HCT116 (cell line): ENCODE measurements around the gene ZBTB6.

Experiments
- ELF1 ChIP-seq: IDR thresholded peaks from 2 replicates; pipeline ENCODE4 v1.6.1; 2012; ENCODE audit warnings: low read depth, borderline replicate concordance
- EZH2 ChIP-seq: fragments of 200-600 bp; sonication (generic); IDR thresholded peaks from 2 replicates; pipeline ENCODE4 v1.6.1; 2017; ENCODE audit warnings: antibody characterized with exemption, mixed run types
- EZH2phosphoT487 ChIP-seq: fragments of 200-600 bp; IDR thresholded peaks from 2 replicates; pipeline ENCODE4 v1.6.1; 2018; ENCODE audit warnings: antibody characterized with exemption, borderline replicate concordance
- FOSL1 ChIP-seq: IDR thresholded peaks from 2 replicates; pipeline ENCODE4 v1.6.1; 2012; ENCODE audit warnings: low read depth
- POLR2A ChIP-seq: IDR thresholded peaks from 2 replicates; pipeline ENCODE4 v1.7.0; 2011; ENCODE audit warnings: borderline replicate concordance; ENCODE audit not compliant: insufficient read depth, insufficient read length; ENCODE audit errors: extremely low read depth
- POLR2AphosphoS5 ChIP-seq: IDR thresholded peaks from 2 replicates; pipeline ENCODE4 v1.6.1; 2011; ENCODE audit warnings: mild to moderate bottlenecking, low read depth, low read length, moderate library complexity
- RAD21 ChIP-seq: IDR thresholded peaks from 2 replicates; pipeline ENCODE4 v1.6.1; 2012; ENCODE audit warnings: low read depth, mild to moderate bottlenecking
- SP1 ChIP-seq: IDR thresholded peaks from 2 replicates; pipeline ENCODE4 v1.6.1; 2012; ENCODE audit warnings: low read depth
- TF ChIP-seq, protein P1 (sequence below), 3 experiments: fragments of 200-600 bp in 1 of 3; sonication (generic) in 1 of 3; IDR thresholded peaks in 2 of 3; conservative IDR thresholded peaks in 1 of 3; 2 replicates each; pipeline ENCODE4 v1.5.1; 2012 to 2017; ENCODE audit warnings: low read depth in 2 of 3, low read length in 2 of 3, antibody characterized with exemption in 1 of 3, borderline replicate concordance in 1 of 3, control low read depth in 1 of 3, mild to moderate bottlenecking in 1 of 3, mixed read lengths in 1 of 3, mixed run types in 1 of 3, moderate library complexity in 1 of 3; ENCODE audit not compliant: insufficient read depth in 1 of 3

DNA sequence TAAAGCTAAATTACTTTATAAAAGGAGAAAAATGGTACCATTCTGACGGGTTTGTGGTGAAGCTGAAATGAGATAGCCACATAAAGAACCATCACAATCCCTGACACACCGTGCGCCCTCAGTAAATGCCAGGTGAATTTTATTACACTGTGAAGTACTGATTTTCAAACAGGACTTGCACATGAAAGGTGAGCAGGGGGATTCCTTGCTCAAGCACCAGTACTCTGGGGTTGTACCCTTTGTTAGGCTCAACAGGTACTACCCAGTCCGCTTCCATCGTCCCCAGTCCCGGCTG, 27.3 kb upstream of the ZBTB6 start:
- TF ChIP-seq, protein P1, sequence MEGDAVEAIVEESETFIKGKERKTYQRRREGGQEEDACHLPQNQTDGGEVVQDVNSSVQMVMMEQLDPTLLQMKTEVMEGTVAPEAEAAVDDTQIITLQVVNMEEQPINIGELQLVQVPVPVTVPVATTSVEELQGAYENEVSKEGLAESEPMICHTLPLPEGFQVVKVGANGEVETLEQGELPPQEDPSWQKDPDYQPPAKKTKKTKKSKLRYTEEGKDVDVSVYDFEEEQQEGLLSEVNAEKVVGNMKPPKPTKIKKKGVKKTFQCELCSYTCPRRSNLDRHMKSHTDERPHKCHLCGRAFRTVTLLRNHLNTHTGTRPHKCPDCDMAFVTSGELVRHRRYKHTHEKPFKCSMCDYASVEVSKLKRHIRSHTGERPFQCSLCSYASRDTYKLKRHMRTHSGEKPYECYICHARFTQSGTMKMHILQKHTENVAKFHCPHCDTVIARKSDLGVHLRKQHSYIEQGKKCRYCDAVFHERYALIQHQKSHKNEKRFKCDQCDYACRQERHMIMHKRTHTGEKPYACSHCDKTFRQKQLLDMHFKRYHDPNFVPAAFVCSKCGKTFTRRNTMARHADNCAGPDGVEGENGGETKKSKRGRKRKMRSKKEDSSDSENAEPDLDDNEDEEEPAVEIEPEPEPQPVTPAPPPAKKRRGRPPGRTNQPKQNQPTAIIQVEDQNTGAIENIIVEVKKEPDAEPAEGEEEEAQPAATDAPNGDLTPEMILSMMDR (IDR thresholded peaks at IDR 0.05 in 2 of 3, conservative IDR thresholded peaks at IDR 0.05 in 1 of 3; ENCODE audit: borderline replicate concordance in 1 of 3, insufficient read depth in 1 of 3, low read depth in 2 of 3, low read length in 2 of 3): no peak
- no peak for TF ChIP-seq POLR2A
- TF ChIP-seq POLR2AphosphoS5: no peak
- TF ChIP-seq RAD21: no peak
- TF ChIP-seq EZH2phosphoT487: no peak
- TF ChIP-seq SP1: no peak
- no peak for TF ChIP-seq ELF1
- TF ChIP-seq EZH2: no peak
- no peak for TF ChIP-seq FOSL1
